HEK293T (cell line): Measurements from ENCODE around the gene PHYKPL.

Experiments used
- ARNT ChIP-seq: fragments of 450-650 bp; IDR thresholded peaks from 2 replicates; pipeline ENCODE4 v1.6.1; 2017; ENCODE audit warnings: mild to moderate bottlenecking
- BHLHE40 ChIP-seq: fragments of 450-650 bp; IDR thresholded peaks from 2 replicates; pipeline ENCODE4 v1.6.1; 2016; ENCODE audit warnings: mild to moderate bottlenecking, moderate library complexity, borderline replicate concordance
- FOXA1 ChIP-seq: fragments of 450-650 bp; IDR thresholded peaks from 2 replicates; pipeline ENCODE4 v1.6.1; 2016; ENCODE audit warnings: mild to moderate bottlenecking
- FOXK2 ChIP-seq: fragments of 450-650 bp; IDR thresholded peaks from 2 replicates; pipeline ENCODE4 v1.6.1; 2016; ENCODE audit warnings: mild to moderate bottlenecking
- FOXM1 ChIP-seq: fragments of 450-650 bp; IDR thresholded peaks from 2 replicates; pipeline ENCODE4 v1.6.1; 2017; ENCODE audit warnings: mild to moderate bottlenecking, borderline replicate concordance
- HDGF ChIP-seq: fragments of 450-650 bp; IDR thresholded peaks from 2 replicates; pipeline ENCODE4 v1.6.1; 2017; ENCODE audit warnings: antibody characterized with exemption, borderline replicate concordance
- L3MBTL2 ChIP-seq: fragments of 450-650 bp; conservative IDR thresholded peaks from 2 replicates; pipeline ENCODE4 v1.6.1; 2016; ENCODE audit warnings: mild to moderate bottlenecking
- NFRKB ChIP-seq: fragments of 450-650 bp; IDR thresholded peaks from 2 replicates; pipeline ENCODE4 v1.6.1; 2016; ENCODE audit warnings: mild to moderate bottlenecking, moderate library complexity
- PKNOX1 ChIP-seq: fragments of 450-650 bp; IDR thresholded peaks from 2 replicates; pipeline ENCODE4 v1.6.1; 2016
- SP1 ChIP-seq: fragments of 450-650 bp; IDR thresholded peaks from 2 replicates; pipeline ENCODE4 v1.6.1; 2017
- SUZ12 ChIP-seq: fragments of 450-650 bp; IDR thresholded peaks from 2 replicates; pipeline ENCODE4 v1.6.1; 2016; ENCODE audit warnings: mild to moderate bottlenecking
- TARDBP ChIP-seq: fragments of 450-650 bp; IDR thresholded peaks from 2 replicates; pipeline ENCODE4 v1.6.1; 2016
- ZNF384 ChIP-seq: fragments of 450-650 bp; IDR thresholded peaks from 2 replicates; pipeline ENCODE4 v1.6.1; 2016

- TF ChIP-seq BHLHE40 (no peak), SUZ12 (no peak), TARDBP (no peak), FOXM1 (no peak), FOXA1 (no peak), L3MBTL2 (no peak), FOXK2 (no peak), SP1 (no peak), NFRKB (no peak), ZNF384 (no peak), HDGF (no peak), PKNOX1 (no peak), ARNT (no peak)
Measured at GRCh38 chr5:178224403-178224802, 8.2 kb downstream of the PHYKPL start.
